Activated gamma-delta T cell treated with Interleukin-2 at 50 U/mL for 16 hours (primary cell): Measurements from ENCODE around the gene TBX1.
"Not testable (repeated sequence)": the region's sequence is repeated elsewhere in the genome, so short reads cannot be mapped to it uniquely, and the experiment has no call there.

Experiments used
- DNase-seq: peaks from one replicate; pipeline ENCODE4 v3.0.0-alpha.2; 2020

TBX1 gene

GRCh38 chr22:19785461-19786263 is 25.1 kb downstream of the TBX1 start:
- no peak for DNase-seq

GRCh38 chr22:19786264-19786585 is 25.6 kb downstream of the TBX1 start:
- DNase-seq: no peak

GRCh38 chr22:19786959-19787848 is 26.6 kb downstream of the TBX1 start:
- DNase-seq: no peak

- no peak for DNase-seq
Observed at GRCh38 chr22:19787849-19788141, 27.2 kb downstream of the TBX1 start.

GRCh38 chr22:19788661-19789225 is 28.2 kb downstream of the TBX1 start:
- DNase-seq: no peak

GRCh38 chr22:19789406-19789805 is 28.8 kb downstream of the TBX1 start:
- no peak for DNase-seq

GRCh38 chr22:19789828-19790227 is 29.2 kb downstream of the TBX1 start:
- no peak for DNase-seq

GRCh38 chr22:19791243-19791642 is 30.7 kb downstream of the TBX1 start:
- no peak for DNase-seq

GRCh38 chr22:19791894-19792293 is 31.3 kb downstream of the TBX1 start:
- DNase-seq: no peak

GRCh38 chr22:19792383-19792896 is 31.9 kb downstream of the TBX1 start:
- DNase-seq: not testable (repeated sequence)

- DNase-seq: no peak
Observed at GRCh38 chr22:19793161-19793560, 32.6 kb downstream of the TBX1 start.

- DNase-seq: no peak
Observed at GRCh38 chr22:19793661-19794310, 33.2 kb downstream of the TBX1 start.

GRCh38 chr22:19795617-19796008 is 35.0 kb downstream of the TBX1 start:
- DNase-seq: no peak

GRCh38 chr22:19796160-19796559 is 35.6 kb downstream of the TBX1 start:
- DNase-seq: no peak

- no peak for DNase-seq
Observed at GRCh38 chr22:19797086-19798002, 36.8 kb downstream of the TBX1 start.

- no peak for DNase-seq
Observed at GRCh38 chr22:19798003-19798665, 37.6 kb downstream of the TBX1 start.

- DNase-seq: no peak
Observed at GRCh38 chr22:19798891-19799293, 38.3 kb downstream of the TBX1 start.

- no peak for DNase-seq
Observed at GRCh38 chr22:19799322-19800190, 39.0 kb downstream of the TBX1 start.

- no peak for DNase-seq
Observed at GRCh38 chr22:19800306-19800705, 39.7 kb downstream of the TBX1 start.

GRCh38 chr22:19800761-19801244 is 40.2 kb downstream of the TBX1 start:
- DNase-seq: no peak
